Neural progenitor cell (in vitro differentiated cells): ENCODE measurements around the gene OSTN.

ENCODE experiments used
- EZH2 ChIP-seq: fragments of 200-600 bp; sonication (generic); IDR thresholded peaks from 2 replicates; pipeline ENCODE4 v1.6.1; 2017; ENCODE audit warnings: antibody characterized with exemption, mild to moderate bottlenecking, moderate library complexity
- EZH2phosphoT487 ChIP-seq: fragments of 200-600 bp; sonication (generic); IDR thresholded peaks from 2 replicates; pipeline ENCODE4 v1.6.1; 2017; ENCODE audit warnings: antibody characterized with exemption
- TF ChIP-seq, protein P1 (sequence below): fragments of 200-600 bp; sonication (generic); IDR thresholded peaks from 2 replicates; pipeline ENCODE4 v1.5.1; 2017; ENCODE audit warnings: antibody characterized with exemption, mild to moderate bottlenecking

DNA sequence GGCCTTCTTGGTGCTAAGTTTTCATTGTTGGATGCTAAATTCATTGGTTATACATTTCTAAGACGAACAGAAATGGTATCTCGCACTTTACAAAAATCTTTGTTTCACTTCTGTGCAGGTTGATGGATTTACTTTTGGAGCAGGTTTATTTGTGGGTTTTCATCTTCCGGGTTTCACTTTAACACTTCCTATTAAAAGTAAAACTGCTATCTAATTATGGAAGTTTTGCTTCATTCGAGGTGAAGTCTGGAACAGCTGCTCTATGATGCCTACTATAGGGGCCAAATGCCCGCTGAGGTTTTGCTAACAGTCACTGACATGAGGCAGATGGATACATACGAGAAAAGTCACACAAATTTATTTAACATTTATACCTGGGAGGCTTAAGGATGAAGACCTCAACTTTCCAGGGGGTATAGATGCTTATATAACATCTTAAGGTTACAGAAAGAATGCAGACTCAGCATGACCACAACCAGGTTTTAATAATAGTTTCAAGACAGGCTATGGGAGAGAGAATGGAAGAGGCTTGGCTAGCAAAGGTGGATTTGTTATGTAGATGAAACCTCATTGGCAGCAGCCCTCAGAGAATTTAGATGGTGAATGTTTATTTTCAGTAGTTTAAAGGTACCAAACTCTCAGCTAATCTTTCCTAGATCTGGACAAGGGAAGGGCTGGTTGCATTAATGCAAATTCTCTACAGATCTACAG lies 54.2 kb downstream of the OSTN start:
- TF ChIP-seq, protein P1, sequence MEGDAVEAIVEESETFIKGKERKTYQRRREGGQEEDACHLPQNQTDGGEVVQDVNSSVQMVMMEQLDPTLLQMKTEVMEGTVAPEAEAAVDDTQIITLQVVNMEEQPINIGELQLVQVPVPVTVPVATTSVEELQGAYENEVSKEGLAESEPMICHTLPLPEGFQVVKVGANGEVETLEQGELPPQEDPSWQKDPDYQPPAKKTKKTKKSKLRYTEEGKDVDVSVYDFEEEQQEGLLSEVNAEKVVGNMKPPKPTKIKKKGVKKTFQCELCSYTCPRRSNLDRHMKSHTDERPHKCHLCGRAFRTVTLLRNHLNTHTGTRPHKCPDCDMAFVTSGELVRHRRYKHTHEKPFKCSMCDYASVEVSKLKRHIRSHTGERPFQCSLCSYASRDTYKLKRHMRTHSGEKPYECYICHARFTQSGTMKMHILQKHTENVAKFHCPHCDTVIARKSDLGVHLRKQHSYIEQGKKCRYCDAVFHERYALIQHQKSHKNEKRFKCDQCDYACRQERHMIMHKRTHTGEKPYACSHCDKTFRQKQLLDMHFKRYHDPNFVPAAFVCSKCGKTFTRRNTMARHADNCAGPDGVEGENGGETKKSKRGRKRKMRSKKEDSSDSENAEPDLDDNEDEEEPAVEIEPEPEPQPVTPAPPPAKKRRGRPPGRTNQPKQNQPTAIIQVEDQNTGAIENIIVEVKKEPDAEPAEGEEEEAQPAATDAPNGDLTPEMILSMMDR: no peak
- no peak for TF ChIP-seq EZH2phosphoT487
- no peak for TF ChIP-seq EZH2
